ENCODE data around the gene LLGL2. TPM values are rescaled to one million over a fixed set of nuclear protein-coding genes. Genes with fewer than 3 reads are reported as not detected.

Gene LLGL2
- total RNA-seq, 1 donor from 2014 or later = 111 TPM

- Histone ChIP-seq H3K4me1 (peaks cover 11% of the 10 kb centered on the region), H3K27ac (no peak overlapping the region), H3K36me3 (peaks cover 6% of the 10 kb centered on the region), H3K9me3 (no peaks in the 10 kb centered on the region), H3K4me3 (no peak overlapping the region), H3K27me3 (ENCODE audit: low read depth) (no peaks in the 10 kb centered on the region)
- TF ChIP-seq CTCF (IDR thresholded peaks at IDR 0.05) = no peak
- ATAC-seq (no peak), DNase-seq (no peak)
- intact Hi-C loops (cut with DNase I) = no loop called here
These were observed 69.2 kb downstream of the LLGL2 start for GRCh38 chr17:75594499-75595283.

- peaks cover 4% of the 10 kb centered on the region for H3K4me1 ChIP-seq
- no peak for DNase-seq
- H3K4me3 ChIP-seq = no peak overlapping the region
- no peaks in the 10 kb centered on the region for H3K27me3 ChIP-seq (ENCODE audit: low read depth)
- TF ChIP-seq CTCF (IDR thresholded peaks at IDR 0.05) = no peak
- no peaks in the 10 kb centered on the region for H3K9me3 ChIP-seq
- H3K27ac ChIP-seq = no peak overlapping the region
- no peak for ATAC-seq
- peaks cover under 1% of the 10 kb centered on the region for H3K36me3 ChIP-seq
- intact Hi-C loops (cut with DNase I) = no loop called here
These were observed 69.9 kb downstream of the LLGL2 start for GRCh38 chr17:75595284-75595919.

- Histone ChIP-seq H3K27ac (no peak overlapping the region), H3K27me3 (ENCODE audit: low read depth) (no peaks in the 10 kb centered on the region), H3K4me3 (no peak overlapping the region), H3K36me3 (no peaks in the 10 kb centered on the region), H3K9me3 (no peaks in the 10 kb centered on the region), H3K4me1 (no peaks in the 10 kb centered on the region)
- TF ChIP-seq CTCF (IDR thresholded peaks at IDR 0.05) = no peak
- intact Hi-C loops (cut with DNase I) = no loop called here
- no peak for ATAC-seq
- no peak for DNase-seq
These were observed 70.4 kb downstream of the LLGL2 start for GRCh38 chr17:75595920-75596313.

- no peaks in the 10 kb centered on the region for H3K27me3 ChIP-seq (ENCODE audit: low read depth)
- no peak overlapping the region for H3K4me3 ChIP-seq
- H3K36me3 ChIP-seq = no peaks in the 10 kb centered on the region
- H3K27ac ChIP-seq = no peak overlapping the region
- DNase-seq = no peak
- no peaks in the 10 kb centered on the region for H3K4me1 ChIP-seq
- no peak for ATAC-seq
- intact Hi-C loops (cut with DNase I) = no loop called here
- no peak for TF ChIP-seq CTCF (IDR thresholded peaks at IDR 0.05)
- H3K9me3 ChIP-seq = no peaks in the 10 kb centered on the region
These were observed 71.0 kb downstream of the LLGL2 start for GRCh38 chr17:75596320-75597087.

- peak; percentile 71 to 84 for ATAC-seq
- intact Hi-C loops (cut with DNase I) = no loop called here
These were observed 75.8 kb downstream of the LLGL2 start for GRCh38 chr17:75601057-75601987.

More at GRCh38 chr17:75601057-75601987, 75.8 kb downstream of the LLGL2 start:
- peak; percentile 77 for DNase-seq
- Histone ChIP-seq H3K27me3 (ENCODE audit: low read depth) (no peaks in the 10 kb centered on the region), H3K4me3 (no peak overlapping the region), H3K9me3 (no peaks in the 10 kb centered on the region), H3K36me3 (no peaks in the 10 kb centered on the region), H3K27ac (no peak overlapping the region), H3K4me1 (no peaks in the 10 kb centered on the region)
- peak; percentile 76 for TF ChIP-seq CTCF (IDR thresholded peaks at IDR 0.05)

Data from lower lobe of right lung (tissue), 2 donors.